Measurements from ENCODE around the gene ADH1B. TPM values are rescaled to one million over a fixed set of nuclear protein-coding genes. Genes with fewer than 3 reads are reported as not detected.

ADH1B gene
- total RNA-seq, 2 experiments from 2014 or later, result not detected

Other genes with a start within 250 kb of the ADH1B start
- 100 to 1,000 TPM in 1 of 2 experiments, 10 to 100 TPM in 1; 97.1 to 103 TPM for gene ADH5, start 232.6 kb downstream of the ADH1B start, total RNA-seq
- gene ADH4, start 177.1 kb downstream of the ADH1B start, total RNA-seq, result not detected
- gene ADH6, start 102.2 kb downstream of the ADH1B start, total RNA-seq, result not detected
- gene ADH1A, start 30.4 kb downstream of the ADH1B start, total RNA-seq, result not detected
- not detected for gene ADH1C, start 31.3 kb upstream of the ADH1B start, total RNA-seq
- not detected for gene ADH7, start 113.9 kb upstream of the ADH1B start, total RNA-seq
- gene C4orf17, start 189.6 kb upstream of the ADH1B start, total RNA-seq, result not detected
- 1 to 10 TPM; 5.5 to 6.3 TPM for gene TRMT10A, start 242.6 kb upstream of the ADH1B start, total RNA-seq